Measurements from ENCODE around the gene PRIMPOL. TPM values are rescaled to one million over a fixed set of nuclear protein-coding genes. Genes with fewer than 3 reads are reported as not detected.
A peak's percentile ranks its signal among the peaks of the same experiment; 100 is the strongest.

PRIMPOL gene
- total and polyA plus RNA-seq, 9 of the 15 experiments (the other 6 are each of a cell fraction or from before 2014, with no cell fraction given), result 11.0 to 32.0 (median 16.1) TPM

GRCh38 chr4:184617600-184618196, 31.8 kb upstream of the PRIMPOL start:
- BruUV-seq (replicated peaks), result no TSS peak
- TF ChIP-seq E2F8 (IDR thresholded peaks at IDR 0.05; ENCODE audit: low read depth, partially characterized antibody) (no peak), STAT5B (CRISPR knock-in tag; IDR thresholded peaks at IDR 0.05) (no peak), TRIM24 (IDR thresholded peaks at IDR 0.05) (peak; percentile 93 to 94), ZNF609 (CRISPR knock-in tag; IDR thresholded peaks at IDR 0.05; ENCODE audit: borderline replicate concordance) (no peak), KLF16 (IDR thresholded peaks at IDR 0.05) (0 out of 2 replicates have a peak, but pooled peaks have one; percentile 20), ZKSCAN8 (CRISPR knock-in tag; IDR thresholded peaks at IDR 0.05) (no peak), SOX6 (IDR thresholded peaks at IDR 0.05) (peak; percentile 52), MEF2D (tag; conservative IDR thresholded peaks at IDR 0.05; ENCODE audit: low read depth) (no peak), GATA2 (CRISPR knock-in tag; IDR thresholded peaks at IDR 0.05) (0 out of 2 replicates have a peak, but pooled peaks have one; percentile 21), CEBPZ (IDR thresholded peaks at IDR 0.05; ENCODE audit: borderline replicate concordance, low read depth, low read length) (no peak), PCBP1 (IDR thresholded peaks at IDR 0.05; ENCODE audit: low read depth, low read length, poor library complexity, severe bottlenecking) (no peak)

More at GRCh38 chr4:184617600-184618196, 31.8 kb upstream of the PRIMPOL start:
- Histone ChIP-seq H3K27ac (ENCODE audit: extremely low read depth, low read depth, low read length) (no peak overlapping the region), H3K36me3 (ENCODE audit: control insufficient read depth, insufficient read depth, low read length) (no peaks in the 10 kb centered on the region), H3K4me3 (no peak overlapping the region), H4K20me1 (replicated peaks; ENCODE audit: control insufficient read depth, insufficient read depth, low read length) (no peaks in the 10 kb centered on the region), H2AFZ (ENCODE audit: low read depth, low read length) (no peak overlapping the region), H3K79me2 (ENCODE audit: control insufficient read depth, insufficient read depth, low read length) (no peaks in the 10 kb centered on the region), H3K9ac (ENCODE audit: insufficient read depth in 1 of 2, low read depth in 2 of 2, low read length in 2 of 2) (no peak overlapping the region), H3K9me1 (ENCODE audit: control insufficient read depth, insufficient read depth, low read length) (no peaks in the 10 kb centered on the region), H3K4me1 (replicated peaks in 1 of 2; ENCODE audit: control insufficient read depth in 2 of 2, insufficient read depth in 2 of 2, low read length in 2 of 2) (no peaks in the 10 kb centered on the region; a peak in 1 of 5 replicates), H3K9me3 (replicated peaks; ENCODE audit: control insufficient read depth, insufficient read depth, low read depth, low read length) (peaks cover 12% of the 10 kb centered on the region), H3K4me2 (ENCODE audit: insufficient read depth, low read length) (no peak overlapping the region), H3K27me3 (ENCODE audit: control insufficient read depth in 2 of 2, insufficient read depth in 2 of 2, low read length in 2 of 2) (no peaks in the 10 kb centered on the region)
- ATAC-seq (peak; percentile 65), DNase-seq (ENCODE audit: extremely low read depth in 1 of 4, low spot score in 3 of 4) (peak in 2 of 4 experiments; percentile 17 to 48), FAIRE-seq (no peak)
- in situ Hi-C loops (cut with MboI), result no loop called here
- intact Hi-C loops (cut with micrococcal nuclease), result no loop called here
- CTCF ChIA-PET (ENCODE audit: low intra/inter-chr PET ratio), result no interaction called here
- WGBS (ENCODE audit: insufficient coverage, low coverage, missing lambda C conversion rate), result 31% methylated on average over 9 of the region's 9 CpGs
- POLR2A ChIA-PET, result interaction anchor here (0.7 kb wide), 1 partner anchor 280 kb away, joined by 3 read pairs; no protein-coding TSS in a partner anchor

Measured in K562 (cell line).